IMR-90 (cell line): ENCODE data around the gene SKIC8.

Experiments used
- BHLHE40 ChIP-seq: fragments of 150-350 bp; IDR thresholded peaks from 2 replicates; pipeline ENCODE4 v1.6.1; 2016; ENCODE audit warnings: mild to moderate bottlenecking, low read depth, low read length
- CEBPB ChIP-seq: IDR thresholded peaks from 2 replicates; pipeline ENCODE4 v1.6.1; 2012; ENCODE audit warnings: low read depth, low read length, improper control_type of control experiment
- CTCF ChIP-seq: conservative IDR thresholded peaks from 2 replicates; pipeline ENCODE4 v1.5.1; 2012; ENCODE audit warnings: mild to moderate bottlenecking, low read depth, low read length, improper control_type of control experiment
- NFE2L2 ChIP-seq: fragments of 150-350 bp; IDR thresholded peaks from 2 replicates; pipeline ENCODE4 v1.6.1; 2016; ENCODE audit warnings: low read depth, mild to moderate bottlenecking, low read length
- POLR2A ChIP-seq: IDR thresholded peaks from 2 replicates; pipeline ENCODE4 v1.6.1; 2012; ENCODE audit warnings: mild to moderate bottlenecking, low read depth, low read length
- RAD21 ChIP-seq: IDR thresholded peaks from 2 replicates; pipeline ENCODE4 v1.6.1; 2012; ENCODE audit warnings: low read length, improper control_type of control experiment
- RCOR1 ChIP-seq: IDR thresholded peaks from 2 replicates; pipeline ENCODE4 v1.6.1; 2012; ENCODE audit warnings: mild to moderate bottlenecking, low read length, improper control_type of control experiment; ENCODE audit not compliant: insufficient replicate concordance

GRCh38 chr15:78272316-78272715, 27.1 kb downstream of the SKIC8 start:
- TF ChIP-seq CTCF, result no peak
- no peak for TF ChIP-seq POLR2A
- no peak for TF ChIP-seq CEBPB
- TF ChIP-seq RCOR1, result no peak
- no peak for TF ChIP-seq NFE2L2
- no peak for TF ChIP-seq RAD21
- TF ChIP-seq BHLHE40, result no peak
